GM23248 (cell line): Measurements from ENCODE around the gene LIMS2.

Source experiments
- EZH2 ChIP-seq: fragments of 200-600 bp; sonication (generic); IDR thresholded peaks from 2 replicates; pipeline ENCODE4 v1.6.1; 2018; ENCODE audit warnings: antibody characterized with exemption, mild to moderate bottlenecking; ENCODE audit not compliant: insufficient read depth, poor library complexity, severe bottlenecking
- EZH2phosphoT487 ChIP-seq: fragments of 200-600 bp; sonication (generic); IDR thresholded peaks from 2 replicates; pipeline ENCODE4 v1.6.1; 2018; ENCODE audit warnings: antibody characterized with exemption, moderate library complexity, mild to moderate bottlenecking, low read depth; ENCODE audit not compliant: insufficient read depth

DNA sequence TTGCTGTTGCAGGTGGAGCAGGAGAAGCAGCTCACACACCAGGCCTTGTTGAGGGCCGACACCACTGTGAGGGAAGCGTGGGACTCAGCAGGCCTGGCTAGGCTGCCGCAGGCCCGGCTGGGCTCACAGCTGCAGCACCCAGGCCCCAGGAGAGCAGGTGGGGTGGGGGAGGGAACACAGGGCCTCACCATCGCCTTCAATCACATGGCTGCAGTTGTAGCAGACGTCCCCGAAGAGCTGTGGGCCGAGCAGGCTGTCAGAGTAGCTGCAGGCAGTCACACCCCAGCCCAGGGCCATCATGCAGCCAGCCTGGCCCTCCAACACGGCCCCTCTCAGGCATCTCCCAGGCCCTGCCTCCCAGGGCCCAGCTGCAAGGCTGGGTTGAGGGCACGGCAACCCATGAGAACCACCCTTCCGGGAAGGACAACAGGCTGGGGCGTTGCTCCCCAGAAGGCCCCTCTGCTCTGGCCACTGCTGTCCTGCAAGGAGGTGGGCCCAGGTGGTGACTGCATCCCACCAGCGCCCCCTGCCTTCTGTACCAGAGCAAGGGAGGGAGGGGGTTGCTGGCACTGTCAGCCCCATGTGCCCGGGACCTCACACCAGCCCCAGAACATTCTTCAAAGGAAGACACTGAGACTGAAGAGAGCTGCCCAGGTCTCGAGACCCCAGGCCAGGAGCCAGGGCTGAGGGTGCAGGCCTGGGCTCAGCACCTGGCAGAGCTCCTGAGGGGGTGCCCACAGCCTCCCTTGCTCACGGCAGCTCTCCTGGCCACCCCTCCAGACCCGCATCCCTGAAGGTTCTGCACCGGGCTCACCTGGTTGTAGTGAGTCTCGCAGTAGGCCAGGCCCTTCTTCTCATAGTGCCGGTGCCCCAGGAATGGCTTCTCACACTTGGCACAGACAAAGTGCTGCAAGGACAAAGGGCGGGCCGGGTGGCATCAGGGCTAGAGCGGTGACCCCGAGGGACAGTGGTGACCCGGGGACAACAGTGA lies 35.0 kb downstream of the LIMS2 start:
- TF ChIP-seq EZH2 (no peak), EZH2phosphoT487 (no peak)
